Measurements from ENCODE around the gene FOXB1. TPM values are rescaled to one million over a fixed set of nuclear protein-coding genes. Genes with fewer than 3 reads are reported as not detected.

The FOXB1 gene
- polyA plus RNA-seq, 1 donor (not counting 4 experiments of a cell fraction or from before 2014, with no cell fraction given), result not detected

GRCh38 chr15:59993950-59994401 is 10.1 kb upstream of the FOXB1 start:
- Histone ChIP-seq H2AFZ (ENCODE audit: control insufficient read depth, low read length) (no peak overlapping the region), H3K79me2 (ENCODE audit: control insufficient read depth, insufficient read depth, low read length) (no peaks in the 10 kb centered on the region), H3K4me2 (ENCODE audit: control insufficient read depth, extremely low read depth, insufficient read depth, low read depth, low read length) (no peak overlapping the region), H3K27me3 (ENCODE audit: control insufficient read depth, extremely low read depth, insufficient read depth, low read length) (peaks cover 82% of the 10 kb centered on the region), H3K9me1 (ENCODE audit: control insufficient read depth, extremely low read depth, insufficient read depth, low read length) (no peaks in the 10 kb centered on the region), H3K4me3 (ENCODE audit: control insufficient read depth in 2 of 3, extremely low read depth in 1 of 3, insufficient read depth in 2 of 3, low read depth in 1 of 3, low read length in 3 of 3) (no peak overlapping the region), H3K4me1 (ENCODE audit: control insufficient read depth, extremely low read depth, insufficient read depth, low read length) (no peaks in the 10 kb centered on the region), H4K20me1 (ENCODE audit: control insufficient read depth, extremely low read depth, insufficient read depth, low read length) (peaks cover 9% of the 10 kb centered on the region), H3K9me3 (ENCODE audit: control insufficient read depth, low read depth, low read length) (no peaks in the 10 kb centered on the region), H3K27ac (ENCODE audit: control insufficient read depth, insufficient read depth, low read length) (no peak overlapping the region), H3K36me3 (ENCODE audit: control insufficient read depth in 2 of 2, extremely low read depth in 1 of 2, insufficient read depth in 2 of 2, low read length in 2 of 2) (no peaks in the 10 kb centered on the region), H3K9ac (ENCODE audit: control insufficient read depth, extremely low read depth, insufficient read depth, low read length) (no peak overlapping the region)
- dilution Hi-C loops (cut with MboI; ENCODE audit: extremely low pct_ligation_motif_present, low sequenced_read_pairs), result no loop called here
- TF ChIP-seq CTCF (optimal IDR thresholded peaks at IDR 0.05 in 1 of 3, IDR thresholded peaks at IDR 0.05 in 1 of 3, conservative IDR thresholded peaks at IDR 0.05 in 1 of 3; ENCODE audit: extremely low read depth in 1 of 3, insufficient read depth in 2 of 3, low read length in 3 of 3), result peak in 1 of 3 experiments; percentile 38
- peak; percentile 20 for TF ChIP-seq EZH2 (IDR thresholded peaks at IDR 0.05; ENCODE audit: low read length)
- FAIRE-seq (no peak), DNase-seq (ENCODE audit: low read depth, low spot score) (no peak)

GRCh38 chr15:59994526-59994887 is 9.6 kb upstream of the FOXB1 start:
- Histone ChIP-seq H3K4me1 (ENCODE audit: control insufficient read depth, extremely low read depth, insufficient read depth, low read length) (no peaks in the 10 kb centered on the region), H4K20me1 (ENCODE audit: control insufficient read depth, extremely low read depth, insufficient read depth, low read length) (peaks cover 9% of the 10 kb centered on the region), H3K9me1 (ENCODE audit: control insufficient read depth, extremely low read depth, insufficient read depth, low read length) (no peaks in the 10 kb centered on the region), H2AFZ (ENCODE audit: control insufficient read depth, low read length) (no peak overlapping the region), H3K9me3 (ENCODE audit: control insufficient read depth, low read depth, low read length) (no peaks in the 10 kb centered on the region), H3K9ac (ENCODE audit: control insufficient read depth, extremely low read depth, insufficient read depth, low read length) (no peak overlapping the region), H3K4me3 (ENCODE audit: control insufficient read depth in 2 of 3, extremely low read depth in 1 of 3, insufficient read depth in 2 of 3, low read depth in 1 of 3, low read length in 3 of 3) (no peak overlapping the region), H3K36me3 (ENCODE audit: control insufficient read depth in 2 of 2, extremely low read depth in 1 of 2, insufficient read depth in 2 of 2, low read length in 2 of 2) (no peaks in the 10 kb centered on the region), H3K27me3 (ENCODE audit: control insufficient read depth, extremely low read depth, insufficient read depth, low read length) (peaks cover 88% of the 10 kb centered on the region), H3K27ac (ENCODE audit: control insufficient read depth, insufficient read depth, low read length) (no peak overlapping the region), H3K79me2 (ENCODE audit: control insufficient read depth, insufficient read depth, low read length) (no peaks in the 10 kb centered on the region), H3K4me2 (ENCODE audit: control insufficient read depth, extremely low read depth, insufficient read depth, low read depth, low read length) (no peak overlapping the region)
- DNase-seq (ENCODE audit: low read depth, low spot score) (no peak), FAIRE-seq (no peak)
- dilution Hi-C loops (cut with MboI; ENCODE audit: extremely low pct_ligation_motif_present, low sequenced_read_pairs), result no loop called here
- TF ChIP-seq CTCF (optimal IDR thresholded peaks at IDR 0.05 in 1 of 3, IDR thresholded peaks at IDR 0.05 in 1 of 3, conservative IDR thresholded peaks at IDR 0.05 in 1 of 3; ENCODE audit: extremely low read depth in 1 of 3, insufficient read depth in 2 of 3, low read length in 3 of 3), result no peak
- no peak for TF ChIP-seq EZH2 (IDR thresholded peaks at IDR 0.05; ENCODE audit: low read length)

All from keratinocyte (primary cell).